CD4-positive, alpha-beta T cell (primary cell): ENCODE data around the gene ZNF225. TPM values are rescaled to one million over a fixed set of nuclear protein-coding genes. Genes with fewer than 3 reads are reported as not detected.

Source experiments
- ATAC-seq: fragments of 200-7000 bp; cut with Tn5 transposase; one replicate; pipeline ENCODE4 v1.10.0; 2022; ENCODE audit warnings: mild to moderate bottlenecking; ENCODE audit not compliant: poor library complexity
- CTCF ChIA-PET: fragments of 350-600 bp; sonication (Branson Sonifier 250); formaldehyde crosslinking; loops from one replicate; lab custom pipeline; 2021; ENCODE audit warnings: antibody characterized with exemption, inconsistent platforms; lab: Charles Lee
- POLR2A ChIA-PET: fragments of 350-600 bp; sonication (Branson Sonifier 250); formaldehyde crosslinking; loops from one replicate; lab custom pipeline; 2021; ENCODE audit warnings: antibody characterized with exemption, inconsistent platforms; lab: Charles Lee
- DNase-seq, 14 experiments: peaks; one replicate each; pipeline ENCODE4 v3.0.0-alpha.2; 2013 to 2020; ENCODE audit warnings: mixed read lengths in 2 of 14
- H3K27ac ChIP-seq, 2 donors: one replicate each; pipeline versions ENCODE4 v1.5.1 to v1.7.0; 2013; ENCODE audit warnings: low read length in 2 of 2, low read depth in 1 of 2, mild to moderate bottlenecking in 1 of 2
- H3K27me3 ChIP-seq, 2 experiments: 1 replicate in 1 of 2; 2 replicates in 1 of 2; pipeline versions ENCODE4 v1.6.1 to v1.7.0; 2013; ENCODE audit warnings: low read length in 2 of 2, control low read depth in 1 of 2, mild to moderate bottlenecking in 1 of 2, moderate library complexity in 1 of 2; ENCODE audit not compliant: insufficient read depth in 2 of 2, control insufficient read depth in 1 of 2
- H3K36me3 ChIP-seq: one replicate; pipeline ENCODE4 v1.6.1; 2013; ENCODE audit warnings: low read length, control low read depth; ENCODE audit not compliant: insufficient read depth
- H3K4me1 ChIP-seq: one replicate; pipeline ENCODE4 v1.6.1; 2013; ENCODE audit warnings: low read length, control low read depth; ENCODE audit not compliant: insufficient read depth
- H3K4me3 ChIP-seq: one replicate; pipeline ENCODE4 v1.5.1; 2013; ENCODE audit warnings: mild to moderate bottlenecking, low read length, moderate library complexity
- H3K9me3 ChIP-seq, 2 experiments: 1 replicate in 1 of 2; 2 replicates in 1 of 2; pipeline versions ENCODE4 v1.6.1 to v1.7.0; 2013; ENCODE audit warnings: low read length in 2 of 2, mild to moderate bottlenecking in 2 of 2, control low read depth in 1 of 2, moderate library complexity in 1 of 2; ENCODE audit not compliant: control insufficient read depth in 1 of 2, insufficient read depth in 1 of 2
- H3K27ac Mint-ChIP-seq: one replicate; pipeline ENCODE4 v1.8.0; 2020; ENCODE audit warnings: mixed read lengths
- H3K27me3 Mint-ChIP-seq: one replicate; pipeline ENCODE4 v1.8.0; 2021; ENCODE audit warnings: mixed read lengths
- H3K36me3 Mint-ChIP-seq: one replicate; pipeline ENCODE4 v1.8.0; 2021; ENCODE audit warnings: low read depth, mixed read lengths
- H3K4me1 Mint-ChIP-seq: one replicate; pipeline ENCODE4 v1.8.0; 2021; ENCODE audit warnings: low read depth, mixed read lengths
- H3K4me3 Mint-ChIP-seq: one replicate; pipeline ENCODE4 v1.8.0; 2020; ENCODE audit warnings: mild to moderate bottlenecking, mixed read lengths
- H3K9me3 Mint-ChIP-seq: one replicate; pipeline ENCODE4 v1.8.0; 2020; ENCODE audit warnings: mixed read lengths
- intact Hi-C, 2 experiments: fragments of 100-400 bp; cut with DNase I in 1 of 2; cut with micrococcal nuclease in 1 of 2; formaldehyde crosslinking; loops; one replicate each; pipeline versions ENCODE4 v1.15.1 to v1.9.0; 2023 to 2025; cut with DNase I, micrococcal nuclease
- total RNA-seq, 174 experiments: library from RNA in 2 of 174; stranded (reverse) in 2 of 174; gene quantifications; one replicate each; pipeline ENCODE4 v1.2.3 and lab custom pipeline; 2021 to 2026
- TF ChIP-seq, protein P1 (sequence below): fragments of 200-600 bp; IDR thresholded peaks from one replicate; pipeline ENCODE4 v1.8.0; 2022; ENCODE audit warnings: antibody characterized with exemption, mild to moderate bottlenecking

ZNF225 gene
- total RNA-seq, 2 experiments from 2014 or later: 0.71 to 0.73 TPM

GRCh38 chr19:44151491-44151890 lies 38.3 kb downstream of the ZNF225 start:
- Histone ChIP-seq H3K36me3 (peaks cover 69% of the 10 kb centered on the region), H3K27me3 (no peaks in the 10 kb centered on the region), H3K27ac (no peak overlapping the region), H3K9me3 (peaks cover 17 to 40% of the 10 kb centered on the region in 2 experiments), H3K4me1 (no peaks in the 10 kb centered on the region), H3K4me3 (no peak overlapping the region)
- TF ChIP-seq, protein P1, sequence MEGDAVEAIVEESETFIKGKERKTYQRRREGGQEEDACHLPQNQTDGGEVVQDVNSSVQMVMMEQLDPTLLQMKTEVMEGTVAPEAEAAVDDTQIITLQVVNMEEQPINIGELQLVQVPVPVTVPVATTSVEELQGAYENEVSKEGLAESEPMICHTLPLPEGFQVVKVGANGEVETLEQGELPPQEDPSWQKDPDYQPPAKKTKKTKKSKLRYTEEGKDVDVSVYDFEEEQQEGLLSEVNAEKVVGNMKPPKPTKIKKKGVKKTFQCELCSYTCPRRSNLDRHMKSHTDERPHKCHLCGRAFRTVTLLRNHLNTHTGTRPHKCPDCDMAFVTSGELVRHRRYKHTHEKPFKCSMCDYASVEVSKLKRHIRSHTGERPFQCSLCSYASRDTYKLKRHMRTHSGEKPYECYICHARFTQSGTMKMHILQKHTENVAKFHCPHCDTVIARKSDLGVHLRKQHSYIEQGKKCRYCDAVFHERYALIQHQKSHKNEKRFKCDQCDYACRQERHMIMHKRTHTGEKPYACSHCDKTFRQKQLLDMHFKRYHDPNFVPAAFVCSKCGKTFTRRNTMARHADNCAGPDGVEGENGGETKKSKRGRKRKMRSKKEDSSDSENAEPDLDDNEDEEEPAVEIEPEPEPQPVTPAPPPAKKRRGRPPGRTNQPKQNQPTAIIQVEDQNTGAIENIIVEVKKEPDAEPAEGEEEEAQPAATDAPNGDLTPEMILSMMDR: no peak
- CTCF ChIA-PET: no interaction called here
- Mint-ChIP-seq H3K4me1 (no peaks in the 10 kb centered on the region), H3K27ac (no peak overlapping the region), H3K9me3 (peaks cover 15% of the 10 kb centered on the region), H3K27me3 (no peaks in the 10 kb centered on the region), H3K4me3 (no peak overlapping the region), H3K36me3 (peaks cover 98% of the 10 kb centered on the region)
- DNase-seq (no peak), ATAC-seq (no peak)
- POLR2A ChIA-PET: interaction anchor here (0.6 kb wide), 1 partner anchor 100 kb away, joined by 3 read pairs; no protein-coding TSS in a partner anchor
- intact Hi-C loops: no loop called here

- CTCF ChIA-PET: no interaction called here
- Mint-ChIP-seq H3K4me1 (no peaks in the 10 kb centered on the region), H3K27ac (no peak overlapping the region), H3K4me3 (no peak overlapping the region), H3K27me3 (no peaks in the 10 kb centered on the region), H3K9me3 (peaks cover 20% of the 10 kb centered on the region), H3K36me3 (peaks cover 82% of the 10 kb centered on the region)
- Histone ChIP-seq H3K4me3 (no peak overlapping the region), H3K27me3 (no peaks in the 10 kb centered on the region), H3K27ac (no peak overlapping the region), H3K9me3 (peaks cover 28 to 82% of the 10 kb centered on the region in 2 experiments), H3K36me3 (peaks cover 41% of the 10 kb centered on the region), H3K4me1 (no peaks in the 10 kb centered on the region)
- POLR2A ChIA-PET: no interaction called here
- TF ChIP-seq, protein P1: no peak
- intact Hi-C loops: no loop called here
- DNase-seq (no peak), ATAC-seq (no peak)
Observed at GRCh38 chr19:44156475-44156874, 43.3 kb downstream of the ZNF225 start.

DNA sequence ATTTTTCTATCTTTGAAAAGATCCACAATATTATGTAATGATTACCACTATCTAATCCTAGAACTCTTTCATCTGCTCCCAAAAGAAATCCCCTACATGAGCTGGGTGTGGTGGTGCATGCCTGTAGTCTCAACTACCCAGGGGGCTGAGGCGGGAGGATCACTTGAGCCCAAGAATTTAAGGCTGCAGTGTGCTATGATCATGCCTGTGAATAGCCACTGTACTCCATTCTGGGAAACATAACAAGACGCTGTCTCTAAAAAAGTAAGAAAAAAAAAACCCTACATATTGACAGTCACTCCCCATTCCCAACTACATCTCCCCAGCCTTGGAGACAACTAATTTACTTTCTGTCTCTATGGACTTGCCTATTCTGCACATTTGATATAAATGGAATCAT lies 50.6 kb downstream of the ZNF225 start:
- DNase-seq: no peak
- peaks cover 19% of the 10 kb centered on the region for H3K4me1 ChIP-seq
- H3K4me1 Mint-ChIP-seq: peaks cover 32% of the 10 kb centered on the region
- TF ChIP-seq, protein P1: no peak
- ATAC-seq: no peak
- H3K4me3 ChIP-seq: no peak overlapping the region
- CTCF ChIA-PET: interaction anchor here (1.6 kb wide), 2 partner anchors 22 to 69 kb away, joined by 3 to 4 read pairs; no protein-coding TSS in a partner anchor
- POLR2A ChIA-PET: interaction anchor here (0.8 to 2.5 kb wide), 5 partner anchors 44 to 228 kb away, joined by 3 to 22 read pairs (median 4); partner anchors contain the start of genes ZNF224 and ZNF45
- no peak overlapping the region for H3K27ac ChIP-seq
- H3K9me3 Mint-ChIP-seq: peaks cover 26% of the 10 kb centered on the region
- peaks cover 64% of the 10 kb centered on the region for H3K36me3 Mint-ChIP-seq
- no peak overlapping the region for H3K27ac Mint-ChIP-seq
- no peaks in the 10 kb centered on the region for H3K27me3 ChIP-seq
- intact Hi-C loops: loop anchor here in 1 of 2 experiments (1.0 to 10.0 kb wide), 4 partner anchors 22 to 341 kb away; partner anchors contain the start of genes ZNF180, ZNF234, ZNF235 and ZNF45
- peaks cover 35 to 46% of the 10 kb centered on the region in 2 experiments for H3K9me3 ChIP-seq
- H3K4me3 Mint-ChIP-seq: no peak overlapping the region
- H3K27me3 Mint-ChIP-seq: no peaks in the 10 kb centered on the region
- H3K36me3 ChIP-seq: peaks cover 24% of the 10 kb centered on the region
